Measurements from ENCODE around the gene PTPN1. TPM values are rescaled to one million over a fixed set of nuclear protein-coding genes. Genes with fewer than 3 reads are reported as not detected.
"Not testable (repeated sequence)": the region's sequence is repeated elsewhere in the genome, so short reads cannot be mapped to it uniquely, and the experiment has no call there.

PTPN1 gene
- total RNA-seq, 1 donor, result 28.8 TPM

DNA sequence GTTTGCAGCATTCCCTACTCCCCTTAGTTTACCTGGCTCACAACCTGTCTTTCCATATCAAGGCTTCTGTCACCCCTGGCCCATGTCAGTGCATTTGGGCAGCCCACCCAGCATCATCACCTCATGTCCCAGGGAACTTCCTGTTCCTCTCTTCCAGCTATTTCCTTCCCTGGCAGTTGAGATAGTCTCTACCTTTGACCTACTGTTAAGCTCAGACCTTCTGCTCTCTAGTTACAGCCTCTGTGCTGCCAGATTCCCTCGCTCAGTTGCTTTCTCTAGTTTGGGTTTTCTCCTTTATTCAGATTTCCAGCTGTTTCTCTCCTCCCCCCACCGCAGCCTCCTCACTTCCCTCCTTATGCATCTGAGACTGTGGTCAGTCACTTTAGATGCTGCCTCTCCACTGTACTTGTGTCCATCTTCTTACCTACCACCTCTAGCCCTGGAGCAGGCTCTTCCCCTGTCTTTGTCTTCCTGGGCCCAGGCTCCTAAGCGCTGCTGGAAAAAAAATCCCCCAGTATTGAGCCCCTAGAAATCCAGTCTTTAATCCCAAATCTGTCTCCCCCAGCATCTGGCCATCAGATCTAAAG lies 16.3 kb downstream of the PTPN1 start:
- no peak for DNase-seq (ENCODE audit: low read depth in 2 of 3, low spot score in 2 of 3)

DNA sequence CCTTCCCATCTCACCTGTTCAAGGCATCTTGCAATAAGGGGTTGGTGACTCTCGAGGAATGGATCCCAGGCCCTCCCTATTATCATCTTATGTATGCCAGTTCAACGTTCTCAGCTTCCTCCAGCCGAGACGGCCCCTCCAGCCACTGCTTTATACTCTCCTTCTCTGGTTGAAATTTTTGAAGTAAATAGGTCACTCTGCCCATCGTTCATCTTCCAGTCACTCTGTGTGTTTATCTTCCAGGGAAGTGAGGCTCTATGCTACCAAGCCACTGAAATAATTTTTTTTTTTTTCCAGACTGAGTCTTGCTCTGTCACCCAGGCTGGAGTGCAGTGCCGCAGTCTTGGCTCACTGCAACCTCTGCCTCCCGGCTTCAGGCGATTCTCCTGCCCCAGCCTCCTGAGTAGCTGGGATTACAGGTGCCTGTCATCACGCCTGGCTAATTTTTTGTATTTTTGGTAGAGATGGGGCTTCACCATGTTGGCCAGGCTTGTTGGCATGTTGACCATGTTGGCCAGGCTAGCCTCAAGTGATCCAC lies 17.0 kb downstream of the PTPN1 start:
- no peak for DNase-seq (ENCODE audit: low read depth in 2 of 3, low spot score in 2 of 3)

DNA sequence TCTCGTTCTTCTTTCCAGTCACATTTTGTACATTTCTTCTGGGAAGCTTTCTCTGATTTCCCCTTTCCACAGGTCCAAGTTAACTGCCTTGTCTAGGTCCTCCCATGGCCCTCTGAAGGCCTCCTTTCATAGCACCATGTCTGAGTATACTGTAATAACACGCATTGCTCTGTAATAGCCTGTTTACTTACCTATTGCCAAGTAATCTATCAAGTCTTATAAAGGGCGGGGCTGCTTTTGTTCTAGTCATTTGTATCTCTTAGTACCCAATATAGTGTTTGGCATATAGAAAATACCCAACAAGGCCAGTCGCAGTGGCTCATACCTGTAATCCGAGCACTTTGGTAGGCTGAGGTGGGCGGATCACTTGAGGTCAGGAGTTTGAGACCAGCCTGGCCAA lies 17.9 kb downstream of the PTPN1 start:
- no peak for DNase-seq (ENCODE audit: low read depth in 2 of 3, low spot score in 2 of 3)

DNA sequence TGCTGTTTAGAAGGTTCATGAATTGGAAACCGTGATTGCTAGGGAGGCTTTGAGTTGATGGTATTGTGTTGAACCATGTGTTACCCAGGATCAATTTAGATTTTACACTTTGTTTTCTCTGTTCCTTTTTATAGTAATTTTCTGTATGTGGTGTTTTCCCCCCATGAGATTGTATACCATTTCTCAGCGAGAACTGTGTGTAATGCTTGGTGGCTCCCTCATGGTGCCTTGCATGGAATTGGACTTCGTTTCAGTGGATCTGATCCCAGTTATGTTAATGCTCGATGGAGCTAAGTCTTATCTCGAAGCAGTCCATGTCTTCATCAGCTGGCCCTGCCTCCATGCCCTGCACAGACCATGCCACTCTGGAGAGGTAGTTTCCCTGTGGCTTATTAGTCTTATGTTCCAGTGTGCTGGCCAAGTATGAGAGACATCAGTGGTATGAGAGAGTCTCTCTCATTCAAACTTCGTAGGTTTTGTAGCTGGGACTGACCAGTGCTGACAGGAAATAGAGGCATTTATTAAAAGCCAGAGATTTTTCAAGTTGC lies 18.7 kb downstream of the PTPN1 start:
- DNase-seq (ENCODE audit: low read depth in 2 of 3, low spot score in 2 of 3), result no peak

DNA sequence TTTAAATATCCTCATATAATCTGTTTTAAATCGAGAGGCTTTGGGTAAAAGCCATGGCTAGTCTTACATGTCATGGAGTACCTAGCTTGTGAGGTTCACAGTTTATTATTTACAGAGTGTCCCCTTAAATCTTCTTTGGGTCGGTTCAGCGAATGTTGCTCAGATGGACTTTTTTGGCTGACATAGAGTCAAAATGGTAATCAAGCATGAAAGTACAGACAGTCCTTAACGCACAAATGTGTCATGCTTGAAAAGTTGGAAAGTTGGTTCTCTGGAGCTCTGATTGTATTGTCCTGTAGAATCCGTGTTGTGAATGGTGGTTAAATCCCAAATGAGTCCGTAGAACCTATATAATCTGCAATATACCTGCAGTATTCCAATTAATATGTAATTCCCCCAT lies 22.0 kb downstream of the PTPN1 start:
- no peak for DNase-seq (ENCODE audit: low read depth in 2 of 3, low spot score in 2 of 3)

DNA sequence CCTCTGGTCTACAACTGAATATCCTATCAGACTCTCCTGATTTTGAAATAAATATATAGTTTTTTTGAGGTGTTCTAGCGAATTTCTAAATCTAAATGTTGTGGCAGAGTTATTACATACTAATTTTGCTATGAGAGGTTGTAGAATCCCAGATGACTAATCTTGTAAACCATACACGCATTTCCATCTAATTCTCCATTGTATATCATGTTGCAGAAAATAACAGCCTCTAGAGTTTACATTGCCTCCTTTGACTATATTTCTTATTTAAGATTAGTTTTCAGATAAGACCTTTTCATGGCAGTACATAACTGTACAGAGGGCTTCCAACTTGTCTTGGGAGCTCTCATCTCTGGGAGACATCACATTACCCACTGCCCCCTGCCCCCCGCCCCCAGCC lies 22.9 kb downstream of the PTPN1 start:
- no peak for DNase-seq (ENCODE audit: low read depth in 2 of 3, low spot score in 2 of 3)

DNA sequence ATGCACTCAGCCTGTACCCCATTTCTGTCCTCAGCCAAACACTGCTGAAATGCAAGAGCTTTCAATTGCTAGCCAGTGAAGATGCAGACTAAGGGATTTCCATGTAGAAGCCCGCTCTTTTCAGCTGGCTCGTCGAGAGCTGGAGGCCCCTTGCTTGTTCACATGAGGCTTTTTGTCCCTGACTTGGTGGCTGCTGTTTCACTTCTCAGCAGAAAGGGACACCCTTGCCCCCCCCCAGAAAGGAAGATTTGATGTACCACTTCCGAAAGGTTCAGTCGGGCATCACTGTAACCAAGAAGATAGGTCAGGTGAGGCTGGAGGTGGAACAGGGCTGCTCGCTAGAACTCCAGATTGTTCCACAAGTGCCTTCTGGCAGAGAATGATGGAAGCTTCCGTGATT lies 23.3 kb downstream of the PTPN1 start:
- no peak for DNase-seq (ENCODE audit: low read depth in 2 of 3, low spot score in 2 of 3)

DNA sequence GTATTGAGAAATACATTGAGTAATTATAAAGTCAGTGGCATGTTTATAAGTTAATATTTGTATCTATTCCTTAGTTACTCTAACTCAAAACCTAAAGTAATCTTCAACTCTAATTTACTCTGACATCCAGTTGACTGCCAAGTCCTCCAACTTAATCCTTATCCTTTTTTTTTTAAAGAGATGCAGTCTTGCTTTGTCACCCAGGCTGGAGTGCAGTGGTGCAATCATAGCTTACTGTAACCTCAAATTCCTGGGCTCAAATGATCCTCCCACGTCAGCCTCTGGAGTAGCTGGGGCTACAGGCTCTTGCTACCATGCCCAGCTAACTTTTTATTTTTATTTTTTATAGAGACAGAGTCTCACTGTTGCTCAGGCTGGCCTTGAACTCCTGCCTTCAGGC lies 24.4 kb downstream of the PTPN1 start:
- DNase-seq (ENCODE audit: low read depth in 2 of 3, low spot score in 2 of 3), result no peak

DNA sequence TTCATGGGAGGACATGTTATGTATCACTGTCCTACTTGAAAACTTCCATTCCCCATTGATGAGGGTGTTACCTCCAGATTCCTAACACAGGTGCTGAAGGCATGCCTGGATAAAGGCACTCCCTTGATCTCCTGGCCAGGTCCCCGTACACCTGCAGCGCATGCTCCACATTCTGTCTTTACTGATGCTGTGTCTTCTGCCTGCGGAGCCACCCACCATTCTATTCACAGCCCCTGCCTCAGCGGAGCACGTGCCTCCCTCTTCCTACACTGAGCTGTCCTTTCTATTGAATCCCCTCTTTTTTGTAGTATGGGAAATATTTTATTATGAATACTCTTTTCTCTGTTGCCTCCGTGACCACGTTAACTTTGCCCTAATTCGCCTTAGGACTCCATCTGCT lies 25.0 kb downstream of the PTPN1 start:
- no peak for DNase-seq (ENCODE audit: low read depth in 2 of 3, low spot score in 2 of 3)

DNA sequence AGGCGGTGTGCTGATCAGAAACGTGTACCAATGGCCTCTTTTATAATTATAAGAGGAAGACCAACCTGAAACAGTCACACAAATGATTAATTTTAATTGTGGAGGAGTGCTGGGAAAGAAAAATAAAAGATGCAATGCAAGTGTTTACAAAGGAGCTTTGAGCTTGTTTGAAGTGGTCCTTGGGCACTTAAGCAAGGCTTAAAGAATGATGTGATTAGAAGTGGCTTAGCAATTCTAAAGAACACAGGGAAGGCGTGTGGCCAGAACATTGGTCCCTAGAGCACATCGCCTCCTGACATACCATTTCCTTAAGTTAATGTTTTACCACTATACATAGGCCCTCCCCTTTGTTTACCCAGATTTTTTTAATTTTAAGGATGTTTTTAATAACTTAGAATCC lies 26.1 kb downstream of the PTPN1 start:
- DNase-seq (ENCODE audit: low read depth in 2 of 3, low spot score in 2 of 3), result no peak

DNA sequence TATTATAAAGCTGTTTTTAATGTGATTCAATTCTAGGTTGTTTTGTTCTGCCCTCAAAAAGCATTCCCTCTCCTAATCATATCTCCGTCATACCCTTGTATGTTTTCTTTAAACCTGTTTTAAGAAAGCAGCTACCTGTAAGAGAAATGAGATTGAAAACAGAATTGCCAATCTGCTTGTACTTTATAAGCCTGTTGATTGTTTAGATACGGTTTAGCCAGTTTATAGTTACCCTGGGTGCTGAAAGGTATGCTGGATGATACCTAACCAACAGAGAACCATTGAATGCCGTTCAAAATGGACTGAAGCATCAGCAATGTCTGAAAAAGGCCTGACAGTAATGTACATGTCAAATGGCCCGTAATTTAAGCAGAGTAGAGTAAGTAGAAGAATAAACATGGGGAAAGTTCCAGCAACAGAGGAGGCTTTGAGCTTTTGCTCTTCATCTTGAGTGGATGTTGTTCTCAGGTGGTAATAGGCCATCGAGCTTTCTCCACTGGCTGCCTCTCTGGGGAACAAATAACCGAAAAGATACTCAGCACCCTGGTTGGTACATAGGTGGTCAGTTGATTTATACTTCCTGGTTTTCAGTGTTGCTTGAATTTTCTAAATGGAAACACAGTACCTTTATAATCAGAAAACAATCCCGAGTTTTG lies 27.5 kb downstream of the PTPN1 start:
- DNase-seq (ENCODE audit: low read depth in 2 of 3, low spot score in 2 of 3), result no peak

DNA sequence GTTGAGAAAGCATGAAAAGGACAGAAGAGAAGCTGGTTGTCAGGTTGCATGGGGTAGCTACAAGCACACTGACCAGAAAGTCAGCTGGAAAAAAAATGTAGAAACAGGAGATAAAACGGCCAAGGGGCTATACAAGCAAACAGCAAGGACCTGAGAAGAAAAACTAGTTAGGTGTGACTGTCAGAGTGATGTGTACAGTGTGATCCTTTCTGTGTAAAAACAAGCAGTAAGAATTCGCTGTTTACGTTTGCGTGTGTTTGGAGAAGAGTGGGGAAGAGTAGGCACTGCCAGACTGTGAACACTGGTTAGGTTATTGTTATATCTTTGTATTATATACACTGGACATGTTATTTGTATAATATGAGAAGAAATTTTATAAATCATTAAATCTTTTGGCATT lies 28.1 kb downstream of the PTPN1 start:
- DNase-seq (ENCODE audit: low read depth in 2 of 3, low spot score in 2 of 3), result no peak

DNA sequence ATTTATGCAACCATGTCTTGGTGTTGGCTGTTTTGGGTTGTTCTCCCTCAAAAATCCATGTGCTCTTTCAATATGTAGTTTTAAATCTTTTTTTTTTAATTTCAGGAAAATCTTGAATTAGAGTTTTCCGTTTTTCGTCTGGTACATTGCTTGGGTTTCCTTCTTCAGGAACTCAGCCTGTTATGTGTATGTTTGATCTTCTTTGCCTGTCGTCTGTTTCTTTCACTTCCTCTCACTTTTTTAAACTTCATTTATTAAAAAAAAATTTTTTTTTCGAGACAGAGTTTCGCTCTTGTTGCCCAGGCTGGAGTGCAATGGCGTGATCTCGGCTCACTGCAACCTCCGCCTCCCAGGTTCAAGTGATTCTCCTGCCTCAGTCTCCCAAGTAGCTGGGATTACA lies 29.6 kb downstream of the PTPN1 start:
- DNase-seq (ENCODE audit: low read depth in 2 of 3, low spot score in 2 of 3), result not testable (repeated sequence)

DNA sequence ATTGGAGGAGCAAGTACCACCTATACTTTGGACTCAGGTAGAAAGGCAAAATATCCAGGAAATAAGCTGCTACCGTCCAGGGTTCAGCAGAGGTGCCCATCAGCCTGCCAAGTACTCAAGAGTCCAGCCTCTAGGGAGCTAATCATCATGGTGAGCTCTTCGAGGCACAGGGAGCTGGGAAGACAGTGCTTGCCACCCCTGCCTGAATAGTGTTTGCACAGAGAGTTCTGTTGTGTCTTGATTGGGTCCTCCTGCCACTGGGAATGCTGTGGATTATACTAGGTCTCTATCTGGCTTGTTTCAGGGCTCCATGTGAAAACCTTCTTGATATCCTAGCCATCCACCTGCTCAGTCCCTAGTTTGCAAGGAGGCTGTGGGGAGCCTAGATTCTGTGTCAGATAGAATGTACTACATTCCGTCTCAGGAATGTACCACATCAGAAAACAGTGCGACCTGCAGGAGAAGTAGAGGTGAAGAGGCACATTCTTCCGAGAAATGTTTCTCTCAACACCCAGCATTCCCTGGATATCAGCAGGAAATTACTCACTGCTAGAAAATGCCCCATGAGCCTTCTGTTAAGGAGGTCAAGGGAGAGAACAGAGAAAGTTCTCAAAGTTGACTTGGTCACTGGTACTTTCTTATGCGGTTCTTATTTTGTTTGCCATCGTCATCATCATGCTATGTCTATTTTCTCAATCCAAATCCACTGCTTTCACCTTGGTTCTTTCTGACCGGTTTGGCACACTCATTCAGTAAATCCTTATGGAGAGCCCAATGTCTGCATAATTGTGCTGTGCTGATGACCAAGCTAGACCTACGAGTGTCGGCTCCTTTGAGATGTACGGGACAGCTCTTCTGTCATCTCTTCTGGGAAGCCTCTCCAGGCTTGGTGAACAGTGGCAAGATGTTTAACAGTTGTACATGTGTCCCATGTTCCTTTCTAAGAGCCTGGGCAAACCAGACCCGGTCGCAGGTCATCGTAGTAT lies 30.7 kb downstream of the PTPN1 start:
- DNase-seq (ENCODE audit: low read depth in 2 of 3, low spot score in 2 of 3), result no peak

DNA sequence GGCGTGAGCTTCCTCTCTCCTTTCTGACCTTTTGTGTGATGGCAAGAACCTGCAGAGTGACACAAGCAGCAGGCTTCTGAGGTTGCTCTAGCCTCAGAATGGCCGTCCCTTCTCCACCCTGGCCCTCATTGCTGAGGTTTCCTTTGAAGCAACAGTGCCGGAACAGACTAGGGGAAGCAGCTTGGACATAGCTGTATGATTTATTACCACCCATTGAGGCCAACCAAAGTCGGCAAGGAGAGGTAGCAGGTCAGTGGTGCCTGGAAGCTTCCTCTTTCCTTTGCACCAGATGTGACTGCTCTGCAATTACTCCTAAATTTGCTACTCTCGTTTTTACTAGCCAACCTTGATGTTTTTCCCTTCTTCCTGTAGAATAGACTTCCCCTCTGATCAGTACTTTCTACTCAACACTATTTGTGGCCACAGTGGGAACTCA lies 31.4 kb downstream of the PTPN1 start:
- DNase-seq (ENCODE audit: low read depth in 2 of 3, low spot score in 2 of 3), result peak in 2 of 3 donors; percentile 82 to 97

DNA sequence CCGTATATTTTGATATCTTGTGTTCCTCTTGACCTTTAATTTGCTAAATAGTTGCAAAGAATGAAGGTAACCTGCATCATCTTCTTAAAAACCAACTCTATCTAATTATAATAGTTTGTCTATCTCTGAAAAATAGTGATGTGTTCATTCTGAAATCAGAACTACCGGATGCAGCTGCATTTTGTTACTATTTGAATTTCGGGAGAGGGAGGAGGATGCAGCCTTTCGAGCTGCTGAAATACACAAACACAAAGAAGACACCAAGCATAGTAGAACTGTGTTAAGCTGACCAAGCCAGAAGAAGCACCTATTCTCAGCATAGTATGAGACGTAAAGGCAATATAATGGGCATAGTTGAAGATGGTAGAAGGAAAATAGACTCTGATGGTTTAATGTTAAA lies 33.1 kb downstream of the PTPN1 start:
- DNase-seq (ENCODE audit: low read depth in 2 of 3, low spot score in 2 of 3), result no peak

DNA sequence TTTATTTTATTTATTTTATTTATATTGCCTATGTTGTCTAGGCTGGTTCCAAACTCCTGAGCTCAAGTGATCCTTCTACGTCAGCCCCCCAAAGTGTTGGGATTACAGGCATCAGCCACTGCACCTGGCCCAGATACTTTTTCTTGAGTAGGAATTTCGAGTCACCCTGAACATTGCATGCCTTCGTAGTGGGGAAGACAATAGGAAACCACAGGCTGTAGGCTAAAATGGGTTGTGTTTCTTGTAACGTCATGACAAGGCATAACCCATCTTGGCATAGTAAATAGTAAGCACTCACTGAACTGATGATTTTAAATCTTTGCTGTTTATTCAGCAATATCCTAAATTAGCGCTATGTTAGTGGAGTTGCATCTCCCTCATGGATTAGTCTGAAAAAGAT lies 34.9 kb downstream of the PTPN1 start:
- peak in 1 of 3 donors; percentile 23 for DNase-seq (ENCODE audit: low read depth in 2 of 3, low spot score in 2 of 3)

DNA sequence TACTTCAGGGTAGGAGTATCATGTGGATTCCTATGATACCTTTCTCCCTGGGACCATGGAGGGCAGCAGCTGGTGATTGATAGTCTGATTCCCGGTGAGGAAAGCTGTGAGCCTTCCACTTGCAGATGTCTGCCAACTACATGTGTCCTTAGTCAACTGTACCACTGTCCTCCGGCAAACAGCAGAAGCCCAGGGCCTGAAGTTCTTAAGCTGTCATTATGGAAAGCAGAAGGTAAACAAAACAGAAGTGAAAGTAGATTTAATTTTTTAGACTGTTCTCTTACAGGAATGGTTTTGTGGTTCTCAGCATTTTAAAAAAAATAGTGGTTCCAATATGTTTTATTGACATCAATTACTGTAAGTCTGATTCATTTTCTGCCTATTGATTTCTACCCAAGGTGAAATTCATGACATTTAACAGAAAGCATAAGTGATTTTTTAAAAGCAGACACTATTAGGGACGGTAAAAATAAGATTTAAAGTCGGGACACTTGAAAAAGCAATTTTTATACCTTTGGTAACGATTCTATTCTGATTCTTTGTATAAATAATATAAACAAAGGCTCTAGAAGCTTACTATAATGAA lies 36.6 kb downstream of the PTPN1 start:
- DNase-seq (ENCODE audit: low read depth in 2 of 3, low spot score in 2 of 3), result peak in 1 of 3 donors; percentile 47

DNA sequence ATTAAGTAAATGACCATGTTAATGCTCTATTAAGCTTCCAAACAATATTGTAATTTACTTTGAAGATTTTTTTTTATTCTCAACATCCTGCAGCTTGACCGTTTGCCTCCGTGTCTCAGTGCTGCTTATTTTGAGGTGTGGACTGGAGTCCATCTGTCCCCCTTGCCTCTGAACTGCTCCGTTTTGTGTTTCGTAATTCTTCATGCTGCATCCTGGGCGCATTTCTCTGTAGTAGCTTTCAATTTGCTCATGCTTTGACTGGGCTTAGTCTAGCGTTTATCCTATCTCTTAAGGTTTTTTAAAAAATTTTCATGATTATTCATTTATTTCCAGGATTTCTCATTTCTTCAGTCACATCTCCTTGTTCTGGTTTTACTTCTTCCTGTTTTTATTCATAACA lies 37.8 kb downstream of the PTPN1 start:
- DNase-seq (ENCODE audit: low read depth in 2 of 3, low spot score in 2 of 3), result no peak

DNA sequence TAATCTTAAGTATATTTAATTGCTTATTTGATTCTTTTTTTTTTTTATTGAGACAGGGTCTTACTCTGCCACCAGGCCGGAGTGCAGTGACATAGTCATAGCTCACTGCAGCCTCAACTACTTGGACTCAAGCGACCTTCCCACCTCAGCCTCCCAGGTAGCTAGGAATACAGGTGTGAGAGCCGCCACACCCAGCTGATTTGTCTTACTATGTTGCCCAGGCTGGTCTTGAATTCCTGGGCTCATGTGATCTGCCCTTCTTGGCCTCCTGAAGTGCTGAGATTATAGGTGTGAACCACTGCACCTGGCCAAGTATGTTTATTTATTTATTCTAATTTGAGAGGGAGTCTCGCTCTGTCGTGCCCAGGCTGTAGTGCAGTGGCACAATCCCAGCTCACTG lies 38.2 kb downstream of the PTPN1 start:
- DNase-seq (ENCODE audit: low read depth in 2 of 3, low spot score in 2 of 3), result no peak

DNA sequence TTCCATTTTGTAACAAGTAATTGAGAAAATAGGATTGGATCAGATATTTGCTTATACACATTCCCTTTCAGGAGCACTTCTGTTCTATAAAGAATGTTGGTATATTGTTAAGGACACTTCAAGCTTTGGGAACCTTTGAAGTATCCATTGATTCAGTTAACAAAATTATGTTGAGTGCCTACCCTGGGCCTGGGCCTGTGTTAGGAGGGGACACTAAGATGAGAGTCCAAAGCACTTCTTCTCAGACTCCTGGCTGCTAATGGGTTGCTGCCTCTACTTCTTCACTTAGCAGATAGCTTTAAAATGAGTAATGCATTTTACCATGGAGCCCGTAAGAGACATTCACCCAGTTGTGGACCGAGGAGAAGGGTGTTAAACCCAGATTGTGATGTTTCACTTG lies 40.3 kb downstream of the PTPN1 start:
- DNase-seq (ENCODE audit: low read depth in 2 of 3, low spot score in 2 of 3), result no peak
